Limb (tissue), 2 donors: Measurements from ENCODE around the gene PARP9.
"Not testable (repeated sequence)": the region's sequence is repeated elsewhere in the genome, so short reads cannot be mapped to it uniquely, and the experiment has no call there.

ENCODE experiments used
- DNase-seq, 2 donors: peaks; one replicate each; pipeline ENCODE4 v3.0.0-alpha.2; 2016; ENCODE audit errors: extremely low spot score in 2 of 2

The PARP9 gene

GRCh38 chr3:122520861-122521260 is 43.2 kb downstream of the PARP9 start:
- DNase-seq: no peak

- DNase-seq: no peak
Observed at GRCh38 chr3:122519693-122520092, 44.4 kb downstream of the PARP9 start.

GRCh38 chr3:122516846-122517360 is 47.2 kb downstream of the PARP9 start:
- DNase-seq: no peak

- DNase-seq: no peak
Observed at GRCh38 chr3:122515870-122516269, 48.2 kb downstream of the PARP9 start.

GRCh38 chr3:122515020-122515468 is 49.1 kb downstream of the PARP9 start:
- no peak for DNase-seq

- peak; percentile 92 to 93 for DNase-seq
Observed at GRCh38 chr3:122514123-122515019, 49.7 kb downstream of the PARP9 start, which contains the start of gene KPNA1. TSS of gene KPNA1 (minus strand) at chr3:122514939. CDS start at chr3:122496565, 18,374 bp downstream.

GRCh38 chr3:122513386-122514122 is 50.5 kb downstream of the PARP9 start:
- no peak for DNase-seq

GRCh38 chr3:122512284-122512683 is 51.8 kb downstream of the PARP9 start:
- no peak for DNase-seq

GRCh38 chr3:122510878-122511535 is 53.1 kb downstream of the PARP9 start:
- DNase-seq: no peak

GRCh38 chr3:122508944-122509343 is 55.2 kb downstream of the PARP9 start:
- DNase-seq: not testable (repeated sequence)

- DNase-seq: no peak
Observed at GRCh38 chr3:122508135-122508914, 55.8 kb downstream of the PARP9 start.

GRCh38 chr3:122506450-122506849 is 57.6 kb downstream of the PARP9 start:
- DNase-seq: no peak

- DNase-seq: no peak
Observed at GRCh38 chr3:122505676-122506075, 58.4 kb downstream of the PARP9 start.

- no peak for DNase-seq
Observed at GRCh38 chr3:122502941-122503340, 61.2 kb downstream of the PARP9 start.

GRCh38 chr3:122502139-122502538 is 62.0 kb downstream of the PARP9 start:
- DNase-seq: no peak

GRCh38 chr3:122500964-122501363 is 63.1 kb downstream of the PARP9 start:
- DNase-seq: not testable (repeated sequence)

GRCh38 chr3:122498152-122498551 is 65.9 kb downstream of the PARP9 start:
- no peak for DNase-seq

- DNase-seq: no peak
Observed at GRCh38 chr3:122497425-122497824, 66.7 kb downstream of the PARP9 start.

- DNase-seq: no peak
Observed at GRCh38 chr3:122496508-122496907, 67.6 kb downstream of the PARP9 start.

- no peak for DNase-seq
Observed at GRCh38 chr3:122493296-122493695, 70.8 kb downstream of the PARP9 start.
